Natural killer cell (primary cell): ENCODE data around the gene SHISA3. TPM values are rescaled to one million over a fixed set of nuclear protein-coding genes. Genes with fewer than 3 reads are reported as not detected.

ENCODE experiments used
- ATAC-seq, 3 donors: fragments of 150-1000 bp in 2 of 3; fragments of 200-7000 bp in 1 of 3; cut with Tn5 transposase; 1 replicate in 1 of 3; 2 replicates in 2 of 3; pipeline ENCODE4 v1.10.0; 2021; ENCODE audit warnings: mild to moderate bottlenecking in 2 of 3, moderate library complexity in 2 of 3
- DNase-seq, 2 donors: peaks; one replicate each; pipeline versions ENCODE4 v3.0.0 to v3.0.0-alpha.2; 2013 to 2021; ENCODE audit warnings: mixed read lengths in 1 of 2
- H3K27ac ChIP-seq: one replicate; pipeline ENCODE4 v1.5.1; 2013; ENCODE audit warnings: mild to moderate bottlenecking, low read length
- H3K27me3 ChIP-seq: one replicate; pipeline ENCODE4 v1.6.1; 2013; ENCODE audit warnings: low read length; ENCODE audit not compliant: control insufficient read depth, insufficient read depth
- H3K36me3 ChIP-seq: one replicate; pipeline ENCODE4 v1.6.1; 2013; ENCODE audit warnings: low read length; ENCODE audit not compliant: control insufficient read depth, insufficient read depth
- H3K4me1 ChIP-seq: one replicate; pipeline ENCODE4 v1.6.1; 2013; ENCODE audit warnings: low read length; ENCODE audit not compliant: control insufficient read depth, insufficient read depth
- H3K4me3 ChIP-seq: one replicate; pipeline ENCODE4 v1.5.1; 2013; ENCODE audit warnings: low read length
- H3K9me3 ChIP-seq: one replicate; pipeline ENCODE4 v1.6.1; 2013; ENCODE audit warnings: low read length; ENCODE audit not compliant: control insufficient read depth, insufficient read depth
- H3K27ac Mint-ChIP-seq, 2 donors: one replicate each; pipeline ENCODE4 v1.8.0; 2022; ENCODE audit warnings: mild to moderate bottlenecking in 2 of 2, mixed read lengths in 2 of 2, moderate library complexity in 1 of 2
- H3K27me3 Mint-ChIP-seq, 2 donors: one replicate each; pipeline ENCODE4 v1.8.0; 2022; ENCODE audit warnings: low read depth in 2 of 2, mixed read lengths in 2 of 2
- H3K36me3 Mint-ChIP-seq: one replicate; pipeline ENCODE4 v1.8.0; 2022; ENCODE audit warnings: mixed read lengths
- H3K4me1 Mint-ChIP-seq, 2 donors: one replicate each; pipeline ENCODE4 v1.8.0; 2022; ENCODE audit warnings: mixed read lengths in 2 of 2
- H3K4me3 Mint-ChIP-seq: one replicate; pipeline ENCODE4 v1.8.0; 2022; ENCODE audit warnings: mild to moderate bottlenecking, moderate library complexity, mixed read lengths
- H3K9me3 Mint-ChIP-seq, 2 donors: one replicate each; pipeline ENCODE4 v1.8.0; 2022; ENCODE audit warnings: mixed read lengths in 2 of 2
- WGBS: methylation state at CpG from one replicate; pipeline ENCODE4 v1.1.7; 2013; ENCODE audit warnings: missing lambda C conversion rate; ENCODE audit not compliant: insufficient coverage; 5-methylcytosine and 5-hydroxymethylcytosine counted together
- intact Hi-C: fragments of 100-400 bp; cut with micrococcal nuclease; formaldehyde crosslinking; loops from one replicate; pipeline ENCODE4 v1.14.2; 2022
- total RNA-seq, 4 donors: library from RNA; stranded (reverse); fragments of 120-200 nt in 1 of 4; gene quantifications; one replicate each; pipeline versions ENCODE4 v1.2.3 to v1.2.4, GENCODE V29; 2013 to 2022
- TF ChIP-seq, protein P1 (sequence below): fragments of 200-600 bp; IDR thresholded peaks from one replicate; pipeline ENCODE4 v1.8.0; 2022; ENCODE audit warnings: antibody characterized with exemption

The SHISA3 gene
- total RNA-seq, 3 donors from 2014 or later (not counting 1 experiment from before 2014, with no cell fraction given), result not detected

DNA sequence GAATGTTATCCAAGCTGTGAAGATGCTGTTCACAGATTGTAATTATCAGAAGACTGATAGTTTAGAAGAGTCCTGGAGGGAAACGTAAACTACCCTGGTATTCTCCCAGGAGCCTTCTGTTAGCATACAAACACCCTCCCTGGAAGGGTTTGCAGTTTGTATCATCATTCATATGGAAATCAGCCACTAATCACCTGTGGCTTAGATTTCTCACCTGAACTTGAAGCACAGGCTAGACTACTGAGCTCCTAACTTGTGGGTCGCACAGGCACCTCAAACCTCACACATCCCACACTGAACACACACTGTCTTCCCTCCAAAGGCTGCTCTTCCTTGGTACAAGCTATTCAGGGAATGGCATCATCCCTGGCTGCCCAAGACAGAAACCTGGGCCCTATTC is 30.7 kb downstream of the SHISA3 start:
- DNase-seq, result no peak
- ATAC-seq, result no peak
- Mint-ChIP-seq H3K4me1 (peaks cover 0 to 3% of the 10 kb centered on the region in 2 donors), H3K27ac (no peak overlapping the region), H3K27me3 (no peaks in the 10 kb centered on the region), H3K9me3 (no peaks in the 10 kb centered on the region), H3K4me3 (no peak overlapping the region), H3K36me3 (peaks cover under 1% of the 10 kb centered on the region)
- Histone ChIP-seq H3K27ac (no peak overlapping the region), H3K9me3 (no peaks in the 10 kb centered on the region), H3K4me1 (no peaks in the 10 kb centered on the region), H3K4me3 (no peak overlapping the region), H3K36me3 (peaks cover 40% of the 10 kb centered on the region), H3K27me3 (no peaks in the 10 kb centered on the region)
- WGBS, result 88% methylated on average over 2 of the region's 2 CpGs
- intact Hi-C loops, result no loop called here
- TF ChIP-seq, protein P1, sequence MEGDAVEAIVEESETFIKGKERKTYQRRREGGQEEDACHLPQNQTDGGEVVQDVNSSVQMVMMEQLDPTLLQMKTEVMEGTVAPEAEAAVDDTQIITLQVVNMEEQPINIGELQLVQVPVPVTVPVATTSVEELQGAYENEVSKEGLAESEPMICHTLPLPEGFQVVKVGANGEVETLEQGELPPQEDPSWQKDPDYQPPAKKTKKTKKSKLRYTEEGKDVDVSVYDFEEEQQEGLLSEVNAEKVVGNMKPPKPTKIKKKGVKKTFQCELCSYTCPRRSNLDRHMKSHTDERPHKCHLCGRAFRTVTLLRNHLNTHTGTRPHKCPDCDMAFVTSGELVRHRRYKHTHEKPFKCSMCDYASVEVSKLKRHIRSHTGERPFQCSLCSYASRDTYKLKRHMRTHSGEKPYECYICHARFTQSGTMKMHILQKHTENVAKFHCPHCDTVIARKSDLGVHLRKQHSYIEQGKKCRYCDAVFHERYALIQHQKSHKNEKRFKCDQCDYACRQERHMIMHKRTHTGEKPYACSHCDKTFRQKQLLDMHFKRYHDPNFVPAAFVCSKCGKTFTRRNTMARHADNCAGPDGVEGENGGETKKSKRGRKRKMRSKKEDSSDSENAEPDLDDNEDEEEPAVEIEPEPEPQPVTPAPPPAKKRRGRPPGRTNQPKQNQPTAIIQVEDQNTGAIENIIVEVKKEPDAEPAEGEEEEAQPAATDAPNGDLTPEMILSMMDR, result no peak

DNA sequence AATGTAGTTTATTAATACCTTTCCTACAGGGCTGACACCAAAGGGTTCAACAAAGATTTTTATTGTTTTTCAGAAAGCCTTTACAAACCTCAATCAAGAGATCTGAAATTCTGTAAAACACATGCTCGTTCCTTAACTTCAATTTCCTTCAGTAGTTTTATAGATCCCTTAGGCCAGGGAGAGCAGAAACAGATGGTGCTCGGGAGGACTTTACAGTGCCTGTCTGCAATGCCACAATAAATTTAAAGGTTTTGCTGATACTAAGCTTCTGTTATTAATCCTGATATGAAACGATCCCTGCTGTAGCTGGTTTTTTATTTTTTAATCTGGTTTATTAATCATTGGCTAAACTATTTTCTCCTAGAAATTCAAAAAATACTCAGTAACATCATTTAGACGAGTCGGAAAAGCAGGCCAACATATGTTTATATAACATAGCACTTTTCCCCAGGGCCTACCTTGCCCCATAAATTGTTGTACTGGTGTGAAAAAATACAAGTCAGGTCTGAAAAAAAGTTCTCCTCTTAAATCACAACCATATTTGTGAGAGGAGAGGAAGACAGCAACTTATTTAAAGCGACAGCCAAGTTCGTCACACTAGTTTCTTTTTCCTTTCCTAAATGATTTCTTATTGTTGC is 39.8 kb downstream of the SHISA3 start:
- no peaks in the 10 kb centered on the region for H3K4me1 ChIP-seq
- Mint-ChIP-seq H3K27ac (no peak overlapping the region), H3K9me3 (no peaks in the 10 kb centered on the region), H3K4me1 (no peaks in the 10 kb centered on the region), H3K4me3 (no peak overlapping the region), H3K27me3 (no peaks in the 10 kb centered on the region), H3K36me3 (peaks cover 30% of the 10 kb centered on the region)
- no peak for DNase-seq
- no peaks in the 10 kb centered on the region for H3K9me3 ChIP-seq
- no peaks in the 10 kb centered on the region for H3K27me3 ChIP-seq
- no peak for ATAC-seq
- peaks cover 38% of the 10 kb centered on the region for H3K36me3 ChIP-seq
- intact Hi-C loops, result no loop called here
- H3K27ac ChIP-seq, result no peak overlapping the region
- TF ChIP-seq, protein P1, result no peak
- H3K4me3 ChIP-seq, result no peak overlapping the region
- 95% methylated on average over 2 of the region's 7 CpGs for WGBS

DNA sequence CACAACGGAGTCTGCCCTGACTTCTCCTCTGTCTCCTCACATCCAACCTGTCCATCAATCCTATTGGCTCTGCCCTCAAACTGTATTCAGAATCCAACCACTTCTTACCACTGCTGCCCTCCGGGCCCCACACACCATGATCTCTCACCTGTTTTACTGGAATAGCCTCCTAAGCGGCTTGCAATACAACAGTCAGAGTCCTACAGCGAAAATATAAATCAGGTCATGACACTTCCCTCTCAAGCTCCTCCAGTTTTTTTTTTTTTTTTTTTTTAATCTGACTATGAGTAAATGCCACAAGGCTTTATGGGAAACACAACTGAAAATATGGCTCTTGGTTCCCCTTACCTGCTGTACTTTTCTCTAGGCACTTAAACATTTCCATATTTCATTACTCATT is 42.8 kb downstream of the SHISA3 start:
- DNase-seq (no peak), ATAC-seq (no peak)
- TF ChIP-seq, protein P1, result no peak
- Histone ChIP-seq H3K4me3 (no peak overlapping the region), H3K27me3 (no peaks in the 10 kb centered on the region), H3K36me3 (peaks cover 55% of the 10 kb centered on the region), H3K4me1 (no peaks in the 10 kb centered on the region), H3K27ac (no peak overlapping the region), H3K9me3 (no peaks in the 10 kb centered on the region)
- 95% methylated on average over 4 of the region's 4 CpGs for WGBS
- Mint-ChIP-seq H3K9me3 (no peaks in the 10 kb centered on the region), H3K27ac (no peak overlapping the region), H3K4me1 (no peaks in the 10 kb centered on the region), H3K36me3 (peaks cover 36% of the 10 kb centered on the region), H3K4me3 (no peak overlapping the region), H3K27me3 (no peaks in the 10 kb centered on the region)
- intact Hi-C loops, result no loop called here

DNA sequence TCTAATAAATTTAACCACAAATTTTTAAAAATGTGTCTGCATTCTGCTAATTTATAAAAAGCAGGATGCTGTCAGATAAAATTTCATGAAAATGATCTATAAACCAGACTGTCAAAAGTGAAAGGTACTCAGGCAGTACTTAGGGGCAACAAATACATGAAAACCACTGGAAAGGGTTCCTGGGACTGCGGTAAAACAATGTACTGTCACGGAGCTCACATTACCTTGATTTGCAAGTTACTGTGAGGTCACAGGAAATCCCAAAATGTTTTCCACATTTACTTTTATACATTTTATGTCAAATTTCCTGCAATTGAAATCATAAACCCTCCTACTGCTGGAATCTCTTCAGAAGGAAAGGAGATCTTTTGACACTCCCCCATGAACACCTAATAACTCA is 45.3 kb downstream of the SHISA3 start:
- no peak overlapping the region for H3K27ac Mint-ChIP-seq
- peaks cover 57% of the 10 kb centered on the region for H3K36me3 ChIP-seq
- no peaks in the 10 kb centered on the region for H3K4me1 Mint-ChIP-seq
- H3K27me3 ChIP-seq, result no peaks in the 10 kb centered on the region
- no peak overlapping the region for H3K27ac ChIP-seq
- peaks cover 30% of the 10 kb centered on the region for H3K36me3 Mint-ChIP-seq
- H3K9me3 ChIP-seq, result no peaks in the 10 kb centered on the region
- no peak for ATAC-seq
- intact Hi-C loops, result no loop called here
- H3K4me3 Mint-ChIP-seq, result no peak overlapping the region
- no peaks in the 10 kb centered on the region for H3K9me3 Mint-ChIP-seq
- 96% methylated on average over 2 of the region's 2 CpGs for WGBS
- no peak for DNase-seq
- no peak overlapping the region for H3K4me3 ChIP-seq
- H3K27me3 Mint-ChIP-seq, result no peaks in the 10 kb centered on the region
- TF ChIP-seq, protein P1, result no peak
- no peaks in the 10 kb centered on the region for H3K4me1 ChIP-seq
